Right renal cortex interstitium (tissue), 3 donors: ENCODE data around the gene RTF1. TPM values are rescaled to one million over a fixed set of nuclear protein-coding genes. Genes with fewer than 3 reads are reported as not detected.

Source experiments
- DNase-seq, 3 donors: peaks; one replicate each; pipeline ENCODE4 v3.0.0-alpha.2; 2013; ENCODE audit warnings: low read depth in 3 of 3, low spot score in 2 of 3
- polyA plus RNA-seq, 3 donors: library from polyadenylated mRNA; unstranded; fragments of 120-200 nt; gene quantifications; one replicate each; pipeline ENCODE4 v1.2.1, GENCODE V29; 2013; ENCODE audit not compliant: insufficient read length in 3 of 3

The RTF1 gene
- polyA plus RNA-seq, 3 donors: 67.2 to 70.0 (median 67.6) TPM

DNA sequence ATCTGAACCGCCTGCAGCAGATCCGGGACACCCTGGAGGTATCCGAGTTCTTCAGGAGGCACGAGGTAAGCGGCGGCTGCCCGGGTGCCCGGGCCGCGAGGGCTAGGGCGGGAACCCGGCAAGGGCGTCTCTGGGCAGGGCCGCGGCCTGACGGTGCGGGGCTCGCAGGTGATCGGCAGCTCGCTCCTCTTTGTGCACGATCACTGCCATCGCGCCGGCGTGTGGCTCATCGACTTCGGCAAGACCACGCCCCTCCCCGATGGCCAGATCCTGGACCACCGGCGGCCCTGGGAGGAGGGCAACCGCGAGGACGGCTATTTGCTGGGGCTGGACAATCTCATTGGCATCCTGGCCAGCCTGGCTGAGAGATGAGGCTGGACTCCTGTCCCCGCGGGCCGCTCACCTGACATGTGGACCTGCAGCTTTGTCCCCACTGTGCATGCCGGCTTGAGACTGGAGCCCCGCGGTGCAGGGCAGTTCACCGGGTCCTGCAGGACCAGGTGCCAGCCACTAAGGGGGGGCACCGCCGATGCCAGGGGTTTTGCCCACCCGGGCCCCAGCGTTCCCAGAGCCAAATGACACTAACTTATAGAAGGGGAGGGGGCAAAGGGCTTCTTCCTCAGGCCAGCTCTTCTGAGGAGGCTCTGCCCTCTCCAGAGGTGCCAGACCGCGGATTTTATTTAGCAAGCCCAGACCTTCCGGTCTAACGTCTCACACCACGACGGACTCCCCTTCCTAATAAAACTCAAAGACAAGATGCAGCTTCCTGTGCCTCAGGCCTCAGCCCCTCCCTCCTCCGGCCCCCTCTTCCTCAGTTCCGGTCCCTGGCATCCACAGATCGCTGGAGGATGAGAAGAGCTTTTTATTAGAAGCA, 86.1 kb downstream of the RTF1 start:
- DNase-seq: no peak

DNA sequence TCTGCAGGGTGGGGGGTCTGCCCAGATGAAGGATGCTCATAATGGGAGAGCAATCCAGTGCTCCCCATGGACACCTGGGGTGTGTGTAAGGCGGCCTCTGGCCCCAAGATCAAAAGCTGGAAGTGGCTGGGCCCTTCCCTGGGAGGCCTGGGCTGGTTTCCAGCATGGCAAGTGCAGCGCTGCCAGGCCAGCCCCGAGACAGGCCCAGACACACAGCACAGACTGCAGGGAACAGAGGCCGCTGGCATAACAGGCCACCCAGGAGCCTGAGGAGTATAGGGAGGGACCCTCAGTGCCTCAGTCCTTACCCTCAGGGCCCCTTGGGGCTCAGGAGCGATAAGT, 86.7 kb downstream of the RTF1 start:
- no peak for DNase-seq

DNA sequence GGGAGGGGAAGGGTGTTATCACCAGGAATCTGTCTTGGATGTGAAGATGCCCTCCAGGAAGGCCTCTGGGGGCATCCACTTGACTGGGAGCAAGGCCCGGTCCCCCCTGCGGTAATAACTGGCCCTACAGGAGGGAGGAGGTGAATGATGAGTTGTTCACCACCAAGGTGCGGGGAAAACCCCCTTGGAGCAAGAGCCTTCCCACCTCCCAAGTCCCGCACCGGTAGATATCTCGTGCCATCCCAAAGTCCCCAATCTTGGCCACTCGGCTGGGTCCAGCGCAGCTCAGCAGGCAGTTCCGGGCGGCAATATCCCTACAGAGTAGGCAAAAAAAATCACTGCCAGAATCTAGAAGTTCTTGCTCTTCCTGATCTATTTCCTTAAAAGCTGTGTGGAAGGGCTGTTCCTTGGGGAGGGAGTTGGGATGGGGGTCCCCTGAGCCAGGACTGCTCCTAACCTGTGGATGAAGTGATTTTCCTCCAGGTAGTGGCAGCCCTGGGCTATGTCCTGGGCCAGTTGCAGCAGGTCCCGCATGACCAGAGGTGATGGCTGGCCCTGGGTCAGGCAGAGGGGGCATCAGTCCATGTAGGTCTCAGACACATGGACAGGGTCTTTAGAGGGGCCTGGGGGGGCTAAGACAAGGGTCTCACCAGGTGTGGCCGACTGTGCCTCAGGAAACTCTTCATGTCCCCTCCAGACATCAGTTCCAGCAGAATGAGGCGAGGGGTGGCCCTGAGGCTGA, 88.0 kb downstream of the RTF1 start:
- DNase-seq: no peak

DNA sequence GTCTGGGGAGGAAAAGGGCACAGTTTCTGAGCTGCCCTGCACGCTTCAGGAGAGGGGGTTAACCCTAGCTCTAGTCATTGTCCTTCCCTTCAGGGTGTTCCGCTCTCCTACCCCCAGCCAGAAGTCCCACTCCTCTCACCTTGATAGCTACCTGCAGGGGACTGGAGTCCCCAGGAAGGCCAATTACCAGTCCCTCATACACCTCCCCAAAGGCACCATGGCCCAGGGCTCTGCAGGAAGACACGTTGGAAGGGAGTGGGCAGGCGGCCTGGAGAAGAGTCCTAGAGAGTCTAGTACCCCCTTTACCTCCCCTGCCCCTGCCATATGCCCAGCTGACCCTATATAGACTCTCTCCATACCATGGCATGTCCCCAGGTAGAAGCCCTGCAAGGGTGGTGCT, 88.9 kb downstream of the RTF1 start:
- no peak for DNase-seq

DNA sequence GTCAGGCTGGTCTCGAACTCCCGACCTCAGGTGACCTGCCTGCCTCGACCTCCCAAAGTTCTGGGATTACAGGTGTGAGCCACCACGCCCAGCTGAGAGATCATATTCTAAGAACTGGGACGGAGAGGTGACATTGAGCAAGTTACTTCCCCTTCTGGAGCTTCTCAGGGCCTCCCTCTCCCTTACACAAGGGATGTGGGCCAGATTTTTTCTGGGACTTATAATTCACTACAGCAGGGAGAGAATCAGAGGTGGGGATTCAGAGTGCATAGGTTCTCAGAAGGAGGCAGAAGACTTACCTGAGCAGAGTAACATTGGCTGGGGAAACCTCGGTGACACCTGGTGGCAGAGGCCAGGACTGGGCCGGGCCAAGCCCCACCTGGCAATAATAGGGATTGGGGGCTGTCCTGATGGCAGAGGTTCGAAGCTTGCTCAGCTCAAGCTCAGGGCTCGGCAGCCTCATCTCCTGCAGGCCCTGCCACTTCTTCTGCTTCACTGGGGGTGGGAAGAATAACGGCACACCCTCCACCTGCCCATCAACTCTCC, 90.0 kb downstream of the RTF1 start:
- no peak for DNase-seq

DNA sequence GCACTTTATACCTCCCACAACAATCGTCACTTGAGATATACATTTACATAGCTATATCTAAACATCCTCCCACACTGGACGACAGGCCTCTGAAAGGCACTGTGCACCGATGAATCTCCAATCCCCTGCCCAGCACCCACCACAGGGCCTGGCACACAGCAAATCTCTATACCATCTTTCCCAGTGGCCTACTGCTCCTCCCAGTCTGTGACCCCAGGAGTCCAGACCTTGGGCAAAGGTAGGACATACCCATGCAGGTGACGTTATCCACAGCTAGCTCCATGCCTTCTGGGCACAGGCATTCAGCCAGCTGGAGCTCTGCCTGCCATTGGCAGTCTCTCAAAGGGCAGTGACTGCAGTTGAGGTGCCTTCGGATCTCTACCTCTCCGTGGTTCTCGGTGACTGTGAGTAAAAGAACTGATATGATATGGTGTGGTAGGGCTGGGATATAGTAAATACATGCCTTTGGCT, 91.0 kb downstream of the RTF1 start:
- no peak for DNase-seq

DNA sequence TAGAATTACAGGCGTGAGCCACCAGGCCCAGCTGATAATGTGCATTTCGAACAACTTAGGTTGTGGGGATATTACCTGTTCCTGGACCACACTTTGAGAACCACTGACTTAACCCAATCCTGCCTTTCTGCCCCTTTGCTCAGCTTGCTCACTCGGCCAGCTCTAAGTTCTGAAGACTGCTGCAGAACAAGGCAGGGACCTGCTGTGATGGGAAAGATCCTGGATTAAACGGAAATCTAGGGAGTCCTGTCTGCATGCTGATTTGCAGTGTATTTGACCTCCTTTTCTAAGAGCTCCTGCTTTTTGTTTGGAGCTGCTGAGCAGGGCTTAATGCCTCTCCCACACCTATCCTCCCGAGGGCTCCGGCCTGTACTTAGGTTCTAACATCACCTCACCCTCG, 93.8 kb downstream of the RTF1 start:
- no peak for DNase-seq

DNA sequence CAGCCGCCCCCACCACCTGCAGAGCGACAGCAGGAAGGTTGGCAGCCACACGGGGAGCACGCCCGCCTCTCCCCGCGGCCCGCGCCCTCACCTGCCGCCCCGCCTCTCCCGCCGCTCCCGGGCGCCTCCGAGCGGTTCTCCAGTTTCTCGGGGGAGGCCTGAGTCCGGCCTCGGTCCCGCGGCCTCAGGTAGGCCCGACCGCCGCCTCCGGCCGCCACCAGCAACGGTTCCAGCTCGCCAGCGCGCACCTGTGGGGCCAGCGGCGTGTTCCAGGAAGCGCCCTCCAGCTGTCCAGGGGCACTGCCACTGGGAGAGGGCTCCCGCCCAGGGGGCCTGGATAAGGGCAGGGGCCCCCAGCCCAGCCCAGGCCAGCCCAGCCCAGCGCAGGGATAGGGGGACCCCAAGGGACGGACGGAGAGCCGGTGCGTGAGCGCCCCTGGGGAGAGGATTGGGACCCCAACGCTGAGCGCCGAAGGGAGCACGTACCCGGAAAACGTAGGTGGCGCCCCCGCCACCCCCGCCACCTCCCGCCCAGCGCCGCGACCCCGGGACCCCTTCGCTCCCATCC, 94.5 kb downstream of the RTF1 start:
- DNase-seq: no peak

DNA sequence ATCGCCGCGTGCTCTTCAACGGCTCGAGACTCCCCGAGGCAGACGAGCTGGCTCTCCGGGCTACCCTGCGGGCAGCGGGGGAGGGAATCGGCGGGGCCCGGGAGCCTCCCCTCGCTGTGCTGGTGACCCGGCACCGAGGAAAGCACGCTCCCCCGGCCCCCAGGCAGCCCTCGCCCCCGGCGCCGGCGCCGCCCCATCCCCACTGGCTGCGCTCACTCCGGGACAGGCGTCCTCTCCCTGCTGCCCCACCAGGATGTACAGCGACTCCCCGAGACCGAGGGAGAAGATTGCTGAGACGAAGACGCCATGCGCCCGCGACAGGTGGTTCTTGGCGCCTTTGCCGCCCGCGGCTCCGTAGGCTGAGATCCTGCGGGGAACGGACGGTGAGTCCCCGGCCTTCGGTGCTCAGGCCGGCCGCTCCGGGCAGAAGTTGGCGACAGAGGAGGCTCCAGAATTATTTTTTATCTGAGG, 95.0 kb downstream of the RTF1 start:
- no peak for DNase-seq

DNA sequence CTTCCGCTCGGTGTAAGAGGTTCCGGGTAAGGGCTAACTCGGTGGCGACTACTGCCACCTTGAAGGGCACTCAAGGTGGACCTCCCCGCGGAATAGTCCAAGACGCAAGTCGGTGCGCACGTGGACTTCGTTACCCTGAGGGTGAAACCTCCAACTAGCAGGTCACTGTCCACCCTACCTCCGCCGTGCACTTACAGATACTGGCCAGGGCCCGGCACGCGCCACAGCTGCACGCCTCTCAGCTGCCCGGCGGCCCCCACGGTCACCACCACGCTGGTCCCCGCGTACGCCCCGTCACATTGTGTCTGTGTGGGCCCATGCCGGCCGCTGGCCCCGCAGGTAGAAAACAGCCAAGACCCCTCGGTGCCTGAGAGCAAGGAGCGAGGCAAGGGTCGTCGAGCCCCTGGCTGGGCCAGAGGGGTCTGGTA, 95.6 kb downstream of the RTF1 start:
- no peak for DNase-seq

DNA sequence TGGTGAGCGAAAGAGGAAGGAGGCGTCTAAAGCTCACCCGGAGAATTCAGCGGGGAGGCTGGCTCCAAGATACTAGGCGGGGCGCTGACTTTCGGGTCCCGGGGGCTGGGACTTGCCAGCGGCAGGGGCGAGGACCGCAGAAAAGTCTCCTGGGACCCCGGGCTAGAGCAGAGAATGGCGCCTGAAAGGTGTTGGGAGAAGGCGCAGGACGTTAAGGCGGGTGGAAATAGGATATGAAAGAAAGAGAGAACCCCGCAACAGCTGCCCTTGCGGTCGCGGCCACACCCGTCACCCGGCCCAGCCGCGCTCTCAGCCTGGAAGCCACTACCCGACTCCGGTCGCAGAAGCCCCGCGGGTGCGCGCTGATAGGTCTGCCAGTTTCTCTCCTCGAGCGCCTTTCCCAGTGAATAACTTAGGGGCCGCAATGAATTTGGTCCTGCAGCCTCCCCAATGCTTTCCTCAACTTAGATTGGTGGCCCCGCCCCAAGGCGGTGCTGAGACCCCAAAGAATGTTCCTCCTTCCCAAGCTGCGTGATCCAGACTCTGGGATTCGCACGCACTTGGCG, 96.1 kb downstream of the RTF1 start:
- DNase-seq: no peak

DNA sequence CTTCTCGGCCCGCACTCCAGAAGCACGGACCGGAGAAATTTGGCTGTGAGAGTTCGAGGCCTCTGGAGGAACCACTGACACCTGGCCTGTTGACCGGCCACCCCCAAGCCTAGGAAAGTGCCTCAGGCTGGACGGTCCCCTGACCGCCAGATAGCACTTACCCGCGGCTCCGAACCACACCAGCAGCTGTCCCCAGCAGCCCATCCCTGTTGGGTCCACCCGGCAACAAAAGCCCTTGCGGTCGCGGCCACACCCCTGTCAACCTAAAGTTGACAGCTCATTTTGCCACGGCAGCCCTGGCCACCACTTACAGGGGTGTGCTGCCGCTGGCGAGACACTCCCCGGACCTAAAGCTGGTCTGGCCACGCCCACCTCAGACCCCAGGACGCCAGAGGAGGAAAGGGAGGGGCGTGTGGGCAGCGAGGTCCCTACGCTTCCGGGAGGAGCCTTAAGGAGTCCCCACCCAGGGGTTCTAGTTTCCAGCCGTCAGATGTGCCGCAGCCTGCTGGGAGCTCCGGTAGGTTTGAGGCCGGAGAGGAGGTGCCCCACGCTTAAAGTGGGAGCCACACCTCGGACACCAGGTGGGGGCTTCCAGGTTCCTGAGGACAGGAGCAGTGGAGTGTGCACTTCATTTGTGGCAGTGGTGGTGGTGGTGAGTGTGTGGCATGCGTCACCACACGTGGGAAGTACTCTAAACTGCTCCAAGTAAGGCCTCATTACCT, 96.8 kb downstream of the RTF1 start, which contains the start of gene LTK:
Gene LTK (minus strand): TSS at position 322 of the 722 bp plus-strand sequence. CDS start 118 bp downstream, at position 204.
- DNase-seq: no peak

DNA sequence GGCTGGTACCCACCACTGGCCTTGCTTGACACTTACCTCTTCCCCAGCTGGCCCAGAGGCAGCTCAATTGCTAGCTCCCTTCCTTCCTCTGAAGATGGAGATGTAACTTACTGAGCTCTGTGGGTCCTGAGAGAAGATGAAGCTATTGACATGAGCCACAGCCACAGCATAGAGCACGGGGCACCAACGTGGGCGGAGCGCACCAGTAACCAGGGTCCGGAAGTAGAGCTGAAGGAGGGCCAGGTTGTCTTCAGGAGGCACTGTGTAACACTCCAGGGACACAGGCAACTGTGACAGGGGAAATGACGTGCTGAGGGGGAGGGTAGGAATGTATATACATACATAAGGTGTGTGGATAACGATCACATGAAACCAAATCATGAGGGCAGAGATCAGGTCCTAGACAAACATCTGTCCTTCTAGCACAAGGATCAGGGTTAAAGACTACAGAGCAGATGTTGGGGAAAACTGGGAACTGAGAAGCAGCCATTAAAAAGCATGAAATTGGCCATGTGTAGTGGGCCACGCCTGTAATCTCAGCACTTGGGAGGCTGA, 101.1 kb downstream of the RTF1 start:
- DNase-seq: no peak

DNA sequence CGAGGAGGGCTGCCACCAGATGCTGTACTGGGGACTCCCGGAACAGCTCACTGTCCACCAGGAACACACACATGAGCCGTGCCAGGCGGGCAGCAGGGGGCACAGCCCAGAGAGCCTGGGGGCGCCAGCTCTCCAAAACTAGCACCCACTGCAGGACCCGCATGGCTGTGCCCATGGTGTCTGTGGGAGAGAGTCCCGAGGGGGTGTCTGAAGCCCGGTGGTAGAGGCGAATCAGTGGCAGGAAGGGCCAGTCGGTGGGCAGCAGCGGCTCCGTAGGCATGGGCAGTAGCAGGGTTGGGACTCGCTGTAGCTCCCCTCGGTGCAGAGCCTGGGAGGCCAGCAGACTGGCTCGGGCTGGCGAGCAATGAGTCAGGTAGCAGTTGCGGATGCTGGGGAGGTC, 103.7 kb downstream of the RTF1 start:
- DNase-seq: no peak

DNA sequence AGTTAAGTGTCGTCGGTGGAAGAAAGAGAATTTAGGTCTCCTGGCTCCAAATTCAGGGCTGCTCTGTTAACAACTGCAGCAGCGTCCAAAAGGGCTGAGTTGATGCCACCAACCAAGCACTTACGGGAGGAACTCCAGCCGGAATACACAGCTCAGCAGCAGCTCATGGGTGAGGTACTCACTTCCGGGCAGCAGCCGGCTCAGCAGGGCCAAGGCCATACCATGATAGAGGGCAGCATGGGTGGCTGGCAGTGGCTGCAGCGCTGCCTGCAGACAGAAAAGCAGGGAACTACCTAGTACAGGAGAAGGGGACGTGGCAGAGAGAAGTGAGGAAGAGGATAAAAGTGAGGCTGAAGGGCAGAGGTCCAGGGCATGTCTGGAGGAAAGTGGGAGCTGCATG, 104.7 kb downstream of the RTF1 start:
- DNase-seq: no peak

DNA sequence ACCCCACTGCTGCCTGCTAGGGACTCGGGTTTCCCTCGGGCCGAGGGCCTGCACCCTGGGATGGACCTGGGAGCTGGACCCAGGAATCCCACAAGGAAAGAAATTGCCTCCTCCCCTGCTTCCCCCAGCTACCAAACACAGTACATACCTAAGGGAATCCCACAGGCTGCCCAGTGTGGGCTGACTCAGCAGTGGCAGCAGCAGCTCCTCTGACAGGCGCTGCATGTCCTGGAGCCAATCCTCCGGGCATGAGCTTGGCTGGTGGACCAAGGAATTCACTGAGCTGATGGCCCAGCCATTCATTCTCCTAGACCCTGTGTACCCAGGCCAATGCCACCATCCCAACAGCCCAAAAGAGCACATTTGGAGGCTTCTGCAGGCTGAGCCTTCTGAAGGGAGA, 106.2 kb downstream of the RTF1 start:
- no peak for DNase-seq

DNA sequence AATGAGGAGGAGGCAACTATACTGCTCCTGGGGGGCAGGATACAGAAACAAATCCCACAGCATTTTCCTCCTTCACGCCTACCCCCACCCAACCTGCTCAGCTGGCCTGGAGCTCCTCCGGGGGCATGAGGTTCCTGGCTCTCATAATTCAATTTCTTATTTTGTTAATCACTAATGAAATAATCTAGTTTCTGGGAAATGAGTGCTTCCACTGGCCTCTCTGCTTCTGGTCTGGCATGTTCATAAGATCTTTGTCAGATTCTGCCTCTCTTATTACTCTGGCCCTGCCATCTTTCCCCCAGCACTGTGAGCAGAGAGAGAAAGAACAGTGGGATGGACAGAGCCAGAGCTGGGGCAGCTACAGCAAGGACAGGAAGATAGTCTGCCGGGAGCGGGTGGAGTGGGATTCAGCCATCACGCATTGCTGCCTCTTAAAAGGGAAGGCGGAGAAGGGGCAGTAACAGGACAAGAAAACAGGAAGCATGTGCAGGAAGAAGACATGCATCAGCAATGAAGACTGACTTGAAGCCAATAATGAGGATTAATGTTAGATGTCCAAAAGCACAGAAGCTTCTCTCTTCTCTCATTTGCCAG, 113.6 kb downstream of the RTF1 start:
- DNase-seq: no peak
